HG02610 (cell line): ENCODE measurements around the gene IZUMO1R.
A peak's percentile ranks its signal among the peaks of the same experiment; 100 is the strongest.
"Not testable (repeated sequence)": the region's sequence is repeated elsewhere in the genome, so short reads cannot be mapped to it uniquely, and the experiment has no call there.

Experiments
- ATAC-seq: cut with Tn5 transposase; IDR thresholded peaks from one replicate; pipeline ENCODE4 v1.9.1; 2021; ENCODE audit warnings: mild to moderate bottlenecking, moderate library complexity; ENCODE audit not compliant: unreplicated experiment

Gene IZUMO1R

GRCh38 chr11:94322501-94322900, 18.1 kb downstream of the IZUMO1R start:
- no peak for ATAC-seq

GRCh38 chr11:94325681-94326080, 21.3 kb downstream of the IZUMO1R start:
- ATAC-seq = peak; percentile 82

- ATAC-seq = no peak
Measured at GRCh38 chr11:94326947-94327346, 22.6 kb downstream of the IZUMO1R start.

- ATAC-seq = no peak
Measured at GRCh38 chr11:94328587-94329080, 24.3 kb downstream of the IZUMO1R start.

GRCh38 chr11:94329501-94329900, 25.1 kb downstream of the IZUMO1R start:
- no peak for ATAC-seq

DNA sequence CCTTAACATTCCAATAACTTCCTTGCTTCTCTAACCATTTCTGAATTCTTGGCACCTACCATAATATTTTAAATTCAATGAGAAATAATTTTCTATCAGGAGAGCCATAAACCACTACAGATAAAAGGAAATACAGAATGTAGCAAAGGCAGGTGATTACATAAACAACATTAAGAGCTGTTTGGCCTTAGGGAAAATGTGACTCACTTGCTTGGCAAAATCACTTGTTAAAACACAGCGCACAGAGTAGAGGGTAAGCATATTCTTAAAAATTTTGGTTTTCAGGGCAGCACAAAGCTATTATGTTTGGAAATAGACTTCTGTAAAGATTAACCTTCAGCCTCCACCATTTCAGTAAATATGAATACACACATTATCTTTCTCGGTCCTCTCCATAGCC, 26.4 kb downstream of the IZUMO1R start:
- ATAC-seq = no peak

DNA sequence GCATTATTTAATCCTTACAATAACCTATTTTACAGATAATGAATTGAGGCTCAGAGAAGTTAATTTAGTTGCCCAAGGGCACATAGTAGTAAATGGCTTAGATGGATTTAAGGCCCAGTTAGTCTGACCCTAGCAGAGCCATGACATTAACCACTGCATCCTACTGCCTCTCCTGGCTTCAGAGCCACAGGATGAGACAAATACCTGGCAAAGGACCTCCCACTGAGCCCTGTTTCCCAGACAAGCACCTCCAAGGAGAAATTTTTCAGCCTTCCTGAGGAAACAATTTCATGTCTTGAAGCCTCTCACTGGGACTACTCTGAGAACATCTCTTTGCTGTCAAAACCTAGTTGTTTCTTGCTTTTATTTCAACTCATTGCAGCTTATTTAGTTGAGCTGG, 28.4 kb downstream of the IZUMO1R start:
- no peak for ATAC-seq

DNA sequence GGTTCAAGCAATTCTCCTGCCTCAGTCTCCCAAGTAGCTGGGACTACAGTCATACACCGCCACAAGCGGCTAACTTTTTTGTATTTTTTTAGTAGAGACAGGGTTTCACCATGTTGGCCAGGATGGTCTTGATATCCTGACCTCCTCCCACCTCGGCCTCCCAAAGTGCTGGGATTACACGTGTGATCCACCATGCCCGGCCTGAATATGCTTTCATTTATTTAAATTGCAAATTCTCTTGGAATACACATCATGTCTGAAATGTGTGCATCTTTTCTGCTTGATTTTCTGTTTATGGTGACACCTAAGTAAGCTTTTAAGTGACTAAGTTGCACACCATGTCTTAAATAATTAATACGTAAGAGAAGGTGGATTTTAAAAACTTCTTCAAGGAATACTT, 31.7 kb downstream of the IZUMO1R start:
- no peak for ATAC-seq

DNA sequence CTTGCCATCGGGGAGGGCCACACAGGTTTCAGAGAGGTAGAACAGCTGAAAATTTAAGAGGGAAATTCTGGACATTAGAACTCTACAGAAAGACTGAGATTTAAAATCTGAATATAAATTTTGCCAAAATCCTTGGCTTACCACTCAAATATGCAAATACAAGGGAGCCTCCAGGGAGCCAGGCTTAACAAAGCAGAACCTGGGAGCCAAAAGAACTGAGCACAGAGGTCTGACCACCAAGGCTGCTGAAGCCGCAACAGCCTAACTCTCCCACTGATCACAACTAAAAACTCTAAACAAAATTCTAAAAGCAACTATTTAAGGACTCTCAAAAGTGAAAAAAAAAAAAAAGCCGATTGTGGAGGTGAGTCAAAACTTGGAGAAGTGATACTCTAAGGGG, 34.3 kb downstream of the IZUMO1R start:
- no peak for ATAC-seq

DNA sequence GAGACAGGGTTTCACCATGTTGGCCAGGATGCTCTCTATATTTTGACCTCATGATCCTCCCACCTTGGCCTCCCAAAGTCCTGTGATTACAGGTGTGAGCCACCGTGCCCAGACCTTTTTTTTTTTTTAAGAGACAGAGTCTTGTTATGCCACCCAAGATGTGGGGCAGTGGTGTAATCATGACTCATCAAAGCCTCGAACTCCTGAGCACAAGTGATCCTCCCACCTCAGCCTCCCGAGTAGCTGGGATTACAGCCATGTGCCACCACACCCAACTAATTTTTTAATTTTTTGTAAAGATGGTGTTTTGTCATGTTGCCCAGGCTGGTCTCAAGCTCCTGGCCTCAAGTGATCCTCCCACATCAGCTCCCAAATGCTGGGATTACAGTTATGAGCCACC, 37.9 kb downstream of the IZUMO1R start:
- no peak for ATAC-seq

DNA sequence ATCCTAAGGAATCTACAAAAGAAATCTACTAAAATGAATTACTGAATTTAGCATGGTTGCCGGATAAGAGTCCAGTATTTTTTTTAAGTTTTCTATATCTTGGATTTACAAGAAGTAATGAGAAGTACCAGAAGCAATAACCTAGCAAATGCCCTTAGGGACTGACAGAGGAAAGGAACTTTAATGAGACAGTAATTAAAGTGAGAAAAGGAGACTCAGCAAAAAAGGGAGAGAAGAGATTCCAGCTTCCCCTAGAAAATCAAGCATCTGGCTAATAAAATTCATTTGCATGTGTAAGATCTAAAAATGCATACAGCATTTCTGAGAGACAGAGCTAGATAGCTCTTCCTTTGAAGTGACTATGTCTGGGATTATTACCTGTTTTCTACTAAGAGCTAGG, 39.1 kb downstream of the IZUMO1R start:
- ATAC-seq = no peak

- not testable (repeated sequence) for ATAC-seq
Measured at GRCh38 chr11:94346311-94346710, 41.9 kb downstream of the IZUMO1R start.

DNA sequence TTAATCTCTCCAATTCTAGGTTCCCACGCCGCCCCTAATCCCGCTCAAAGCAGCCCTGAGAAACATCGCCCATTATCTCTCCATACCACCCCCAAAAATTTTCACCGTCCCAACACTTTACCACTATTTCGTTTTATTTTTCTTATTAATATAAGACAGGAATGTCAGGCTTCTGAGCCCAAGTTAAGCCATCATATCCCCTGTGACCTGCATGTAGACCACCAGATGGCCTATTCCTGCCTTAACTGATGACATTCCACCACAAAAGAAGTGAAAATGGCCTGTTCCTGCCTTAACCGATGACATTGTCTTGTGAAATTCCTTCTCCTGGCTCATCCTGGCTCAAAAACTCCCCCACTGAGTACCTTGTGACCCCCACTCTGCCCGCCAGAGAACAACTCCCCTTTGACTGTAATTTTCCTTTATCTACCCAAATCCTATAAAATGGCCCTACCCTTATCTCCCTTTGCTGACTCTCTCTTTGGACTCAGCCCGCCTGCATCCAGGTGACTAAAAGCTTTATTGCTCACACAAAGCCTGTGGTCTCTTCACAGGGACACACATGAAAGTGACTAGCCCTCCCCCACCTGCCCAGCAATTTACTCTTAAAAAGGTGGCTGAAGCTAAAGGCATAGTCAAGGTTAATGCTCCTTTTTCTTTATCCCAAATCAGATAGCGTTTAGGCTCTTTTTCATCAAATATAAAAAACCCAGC, 46.6 kb downstream of the IZUMO1R start:
- ATAC-seq = not testable (repeated sequence)
